ENCODE measurements around the gene MEX3D.
A peak's percentile ranks its signal among the peaks of the same experiment; 100 is the strongest.

Gene MEX3D

DNA sequence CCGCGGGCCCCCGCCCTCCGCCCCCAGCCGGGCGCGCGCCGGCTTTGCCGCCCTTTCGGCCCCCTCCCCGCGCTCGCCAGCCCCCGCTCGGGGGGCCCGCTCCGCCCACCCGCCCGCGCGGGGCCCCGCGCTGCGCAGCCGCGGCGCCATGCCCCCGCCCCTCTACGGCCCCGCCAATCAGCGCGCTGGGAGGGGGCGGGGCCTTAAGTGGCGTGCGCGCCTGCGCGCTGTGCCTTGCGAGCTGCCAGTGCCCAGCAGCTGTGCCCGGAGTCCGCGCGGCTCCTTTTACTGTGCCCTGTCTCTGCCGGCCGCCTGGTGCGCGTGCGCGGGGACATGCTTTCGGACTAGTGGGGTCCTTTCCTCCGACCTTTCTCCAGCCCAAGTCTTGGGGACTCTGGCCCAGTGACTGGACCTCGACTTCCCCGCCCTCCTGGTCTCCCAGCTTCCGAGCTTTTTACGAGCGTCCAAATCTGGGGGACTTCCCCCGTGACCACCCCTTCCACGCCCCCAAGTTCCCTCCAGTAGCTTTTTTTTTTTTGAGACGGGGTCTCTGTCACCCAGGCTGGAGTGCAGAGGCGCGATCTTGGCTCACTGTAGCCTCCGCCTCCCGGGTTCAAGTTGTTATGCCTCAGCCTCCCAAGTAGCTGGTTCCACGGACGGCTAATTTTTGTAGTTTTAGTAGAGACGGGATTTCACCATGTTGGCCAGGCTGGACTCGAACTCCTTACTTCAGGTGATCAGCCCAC lies 24.8 kb upstream of the MEX3D start, which contains the start of gene MBD3:
Gene MBD3 (minus strand): TSS at position 111 of the 746 bp plus-strand sequence. CDS start 234 bp downstream, outside the sequence.
- peak; percentile 89 for DNase-seq

DNA sequence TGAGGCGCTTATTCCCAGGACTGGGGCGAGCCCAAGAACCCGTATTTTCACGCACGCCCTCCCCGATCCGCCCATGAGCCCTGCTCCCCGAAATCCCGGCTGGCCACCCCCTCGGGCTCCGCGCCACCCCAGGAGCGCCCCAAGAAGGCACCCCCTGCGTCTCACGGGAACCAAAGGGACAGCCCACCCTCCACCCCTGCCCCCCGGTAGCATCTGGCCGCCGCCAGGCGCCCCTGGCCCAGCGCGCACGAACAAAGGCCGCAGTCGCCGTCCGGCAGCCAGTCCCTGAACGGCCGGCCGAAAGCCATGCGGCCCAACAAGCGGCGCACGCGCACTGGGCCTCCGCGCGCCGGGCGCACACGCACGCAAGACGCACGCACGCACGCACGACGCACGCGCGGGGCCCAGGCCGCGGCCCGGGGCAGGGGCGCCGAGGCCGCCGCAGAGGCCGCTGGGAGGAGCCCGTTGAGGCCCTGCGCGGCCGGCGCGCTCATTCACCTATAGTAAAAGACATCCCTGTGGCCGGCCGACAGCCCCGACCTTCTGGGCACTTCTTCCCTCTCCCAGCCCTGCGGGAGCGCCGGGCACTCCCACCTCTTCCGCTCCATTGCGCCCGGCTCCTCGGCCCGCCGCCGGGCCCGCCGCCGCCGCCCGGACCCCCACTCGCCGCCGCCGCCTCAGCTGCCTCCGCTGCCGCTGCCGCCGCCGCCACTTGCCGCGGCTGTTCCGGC lies 24.1 kb upstream of the MEX3D start:
- DNase-seq: peak; percentile 86

DNA sequence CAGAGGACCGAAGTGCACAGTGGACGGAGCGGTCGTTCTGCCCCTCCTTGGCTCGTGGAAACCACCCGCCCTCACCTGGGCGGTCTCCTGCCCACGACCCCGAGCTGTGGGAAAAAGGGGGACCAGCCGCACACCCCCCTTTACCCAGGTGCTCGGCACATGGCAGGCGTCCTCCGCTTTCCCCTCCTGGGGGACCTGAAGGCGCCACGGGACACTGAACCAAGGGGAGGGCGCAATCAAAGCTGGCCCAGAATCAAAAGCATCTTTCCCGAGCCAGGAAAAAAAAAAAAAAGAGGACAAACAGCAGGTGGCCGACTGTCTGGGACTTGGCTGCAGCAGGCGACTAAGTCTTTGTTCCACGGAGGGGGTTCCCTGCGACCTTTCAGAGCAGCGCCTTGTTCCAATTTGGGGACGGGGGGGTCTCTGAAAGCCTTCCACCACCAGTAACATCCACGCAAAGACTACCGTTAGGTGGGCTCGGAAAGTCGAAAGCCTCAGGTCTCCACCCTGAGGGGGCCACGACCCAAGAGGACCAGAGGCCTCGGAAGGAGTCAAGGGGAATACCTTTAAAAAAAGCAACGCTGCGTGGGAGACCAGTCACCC lies 23.4 kb upstream of the MEX3D start:
- peak; percentile 75 for DNase-seq

DNA sequence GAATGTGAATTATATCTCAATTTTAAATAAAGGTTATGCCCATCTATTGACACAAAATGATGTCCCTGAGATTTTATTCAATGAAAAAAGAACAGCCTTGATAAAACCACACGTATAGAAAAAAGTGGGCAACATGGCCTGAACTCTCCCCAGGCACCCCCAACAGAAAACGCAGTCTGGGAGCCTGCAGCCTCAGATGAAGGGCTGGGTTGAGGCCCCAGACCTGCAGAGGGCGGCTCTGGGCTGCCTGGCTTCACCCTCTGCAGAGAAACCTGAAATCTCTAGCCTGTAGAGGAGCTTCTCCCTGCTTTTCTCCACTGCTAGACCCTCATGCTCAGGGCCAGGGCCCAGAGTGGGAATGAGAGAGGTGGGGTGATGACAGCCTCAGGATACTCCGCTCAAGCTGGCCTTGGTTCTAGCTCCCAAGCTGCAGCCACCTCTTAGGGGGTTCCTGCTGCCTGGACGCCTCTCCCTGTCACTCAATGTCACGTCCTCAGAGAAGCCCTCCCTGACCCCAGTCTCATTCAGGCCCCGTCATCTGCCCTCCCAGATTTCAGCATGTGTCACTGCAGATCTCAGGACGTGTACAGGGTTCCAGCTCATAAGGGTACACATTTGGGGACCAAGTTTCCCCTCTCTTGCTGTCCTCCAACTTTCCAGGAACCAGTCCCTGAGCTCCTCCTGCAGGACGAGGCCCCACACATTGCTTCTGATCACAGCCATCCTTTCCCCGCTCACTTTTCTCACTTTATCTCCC lies 22.7 kb upstream of the MEX3D start:
- no peak for DNase-seq

DNA sequence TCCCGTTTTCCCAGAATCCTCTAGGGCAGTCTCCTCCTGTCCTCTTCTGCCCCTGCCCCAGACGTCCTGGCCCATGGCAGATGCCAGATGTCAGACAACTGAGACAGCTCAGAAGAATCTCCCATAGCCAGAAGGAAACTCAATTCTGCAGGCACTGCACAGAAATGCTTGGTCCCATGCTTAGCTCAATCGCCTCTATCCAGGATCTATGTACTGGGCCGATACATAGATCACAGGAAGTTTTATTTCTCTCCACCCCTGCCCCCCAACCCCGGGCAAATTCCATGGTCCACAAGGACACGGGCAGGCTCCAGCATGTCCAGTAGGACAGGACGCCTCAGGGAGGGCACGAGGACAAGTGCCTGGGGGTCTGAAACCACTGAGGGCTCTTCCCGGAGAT lies 19.7 kb upstream of the MEX3D start:
- DNase-seq: no peak

DNA sequence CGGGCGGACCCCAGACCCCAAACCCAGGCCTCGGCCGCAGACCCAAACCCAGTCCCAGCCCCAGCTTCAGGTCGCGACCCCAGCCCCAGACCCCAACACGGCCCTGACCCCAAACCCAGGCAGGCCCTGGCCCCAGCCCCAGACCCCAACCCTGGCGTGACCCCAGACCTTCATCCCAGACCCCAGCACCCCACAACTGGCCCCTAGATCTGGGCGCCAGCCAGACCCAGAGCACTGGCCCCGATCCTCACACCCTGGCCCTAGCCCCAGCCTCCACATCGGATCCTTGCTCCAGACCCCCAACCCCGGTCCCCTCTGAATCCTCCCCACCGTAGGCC lies 17.1 kb upstream of the MEX3D start:
- no peak for DNase-seq

DNA sequence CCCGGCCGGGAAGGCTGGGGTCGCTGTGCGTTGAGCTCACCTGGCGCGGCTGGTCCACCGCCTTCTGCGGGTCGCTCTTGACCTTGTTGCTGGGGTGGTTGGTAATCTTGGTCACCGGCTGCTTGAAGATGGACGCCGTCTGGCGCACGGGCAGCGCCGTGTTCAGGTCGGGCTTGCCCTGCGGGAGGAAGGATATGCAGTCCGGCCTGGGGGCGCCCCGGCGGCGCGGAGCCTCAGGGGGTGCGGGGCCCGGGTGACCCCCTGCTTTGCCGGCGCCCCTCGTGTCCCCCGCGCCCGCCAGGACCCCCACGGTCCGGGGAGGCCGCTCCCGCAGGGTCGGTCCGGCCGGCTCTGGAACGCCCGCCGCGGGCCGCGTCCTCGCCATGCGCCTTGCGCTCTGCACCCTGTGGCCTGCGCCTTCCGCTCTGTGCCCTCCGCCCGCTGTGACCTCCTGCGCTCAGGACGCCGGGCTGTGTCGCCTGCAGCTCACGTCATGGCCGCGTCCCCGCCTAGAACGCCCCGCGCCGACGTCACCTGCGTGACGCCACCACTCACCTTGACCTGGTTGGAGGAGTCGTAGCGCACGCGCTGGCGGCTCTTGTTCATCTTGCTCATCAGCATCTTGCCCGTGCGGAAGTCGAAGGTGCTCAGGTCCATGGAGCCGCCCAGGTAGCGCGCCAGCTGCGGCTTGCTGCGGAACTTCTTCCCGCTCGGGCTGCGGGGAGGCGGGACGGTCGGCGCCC lies 16.5 kb upstream of the MEX3D start:
- no peak for DNase-seq

DNA sequence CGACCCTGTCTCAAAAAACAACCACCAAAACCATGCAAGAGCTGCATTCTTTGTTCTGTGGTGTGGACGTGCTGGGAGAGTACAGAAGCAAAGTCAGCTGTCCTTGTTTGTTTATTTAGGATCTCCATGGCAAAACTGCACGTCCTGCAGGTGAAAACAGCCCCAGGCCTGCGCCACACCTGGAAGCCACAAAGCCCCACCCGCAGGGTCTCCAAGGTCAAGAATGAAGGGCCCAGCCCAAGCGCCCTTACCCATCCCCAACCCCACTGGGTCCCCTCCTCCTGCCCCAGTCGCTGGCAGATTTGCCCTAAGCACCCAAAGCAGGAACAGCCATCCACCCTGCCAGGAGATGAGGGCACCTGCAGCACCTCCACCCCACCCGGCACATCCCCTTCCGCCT lies 14.1 kb upstream of the MEX3D start:
- DNase-seq: peak; percentile 64

DNA sequence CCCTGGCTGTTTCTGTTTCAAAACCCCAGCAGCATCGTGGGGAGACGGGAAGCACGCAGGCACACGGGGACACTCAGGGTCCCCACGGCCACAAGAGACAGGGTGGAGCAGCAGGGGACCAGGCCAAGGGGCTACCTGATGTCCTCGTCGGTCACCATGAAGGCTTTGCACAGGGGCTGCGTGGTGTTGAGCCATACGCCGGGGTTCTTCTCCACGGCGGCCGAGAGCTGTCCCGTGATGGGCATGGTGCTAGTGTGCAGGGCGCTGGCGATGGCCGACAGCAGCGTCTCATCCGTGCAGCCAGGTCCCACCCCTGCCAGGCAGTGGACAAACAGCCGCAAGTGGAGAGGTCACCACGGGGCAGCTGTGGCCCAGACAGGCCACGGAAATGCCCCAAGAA lies 12.8 kb upstream of the MEX3D start:
- no peak for DNase-seq

DNA sequence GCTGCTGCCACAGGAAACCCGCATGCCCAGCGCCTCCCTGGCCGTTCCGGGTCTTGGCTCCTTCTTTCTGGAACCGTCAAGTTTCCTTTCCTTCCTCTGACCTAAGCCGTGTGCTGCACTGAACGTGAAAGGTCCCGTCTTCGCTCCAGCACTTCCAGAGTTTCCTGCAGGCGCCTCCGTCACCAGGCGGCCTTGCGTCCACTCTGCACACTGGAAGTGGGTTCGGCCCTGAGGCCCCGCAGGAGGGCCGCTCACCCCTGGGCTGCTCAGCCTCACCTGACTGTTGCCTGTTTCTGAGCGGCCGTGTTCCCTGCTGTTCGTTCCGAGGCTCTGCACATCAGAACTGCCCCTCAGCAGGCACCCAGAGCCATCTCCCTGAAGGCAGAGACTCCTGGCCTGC lies 12.3 kb upstream of the MEX3D start:
- DNase-seq: no peak

DNA sequence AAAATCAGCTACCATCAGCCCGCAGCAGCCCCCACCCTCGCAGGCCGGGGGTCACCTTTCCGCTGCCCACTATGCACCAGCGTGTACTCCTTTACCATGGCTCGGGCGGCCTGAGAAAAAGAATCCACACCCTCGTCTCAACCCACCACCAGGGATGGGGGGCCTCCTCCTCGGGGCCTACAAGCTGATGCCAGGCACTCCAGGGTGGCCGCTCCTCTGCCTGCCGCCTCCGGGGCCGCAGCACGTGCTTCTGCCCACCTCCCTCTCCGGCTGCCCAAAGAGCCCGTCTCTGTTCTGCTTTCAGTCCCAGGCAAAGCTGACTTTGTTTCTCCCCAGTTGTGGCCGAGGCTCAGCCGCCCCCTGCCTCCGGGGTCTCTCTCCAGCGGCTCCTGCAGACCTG lies 11.1 kb upstream of the MEX3D start:
- no peak for DNase-seq

DNA sequence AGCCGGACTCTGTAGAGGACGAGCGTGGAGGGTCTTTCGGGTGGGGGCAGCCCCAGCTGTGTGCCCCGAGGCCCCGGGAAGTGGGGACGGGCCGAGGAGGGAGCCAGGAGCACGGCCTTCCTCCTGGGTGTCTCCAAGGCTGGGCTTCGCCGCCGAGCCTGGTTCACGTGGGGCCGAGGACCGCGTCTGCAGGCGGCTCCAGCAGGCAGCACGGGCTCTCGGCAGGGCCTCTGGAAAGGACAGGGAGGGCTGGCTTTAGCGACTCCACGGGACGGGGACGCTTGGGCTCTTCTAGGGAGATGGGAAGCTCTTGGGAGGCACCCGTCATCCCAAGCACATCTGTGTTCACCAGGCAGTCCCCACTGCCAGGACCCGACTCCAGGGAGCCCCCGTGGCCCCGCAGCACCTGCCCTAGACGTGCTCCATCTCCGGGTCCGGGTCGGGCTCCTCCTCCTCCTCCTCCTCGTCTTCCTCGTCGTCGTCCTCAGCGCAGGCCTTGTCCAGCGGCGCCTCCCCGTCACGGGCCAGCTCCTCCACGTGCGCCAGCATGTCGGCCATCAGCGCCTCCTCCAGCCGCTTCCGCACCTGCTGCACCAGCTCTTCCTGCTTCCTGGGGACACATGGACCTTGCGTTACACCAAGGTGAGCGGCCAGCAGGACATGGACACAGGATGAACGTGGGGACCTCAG lies 9.9 kb upstream of the MEX3D start:
- DNase-seq: peak; percentile 56

DNA sequence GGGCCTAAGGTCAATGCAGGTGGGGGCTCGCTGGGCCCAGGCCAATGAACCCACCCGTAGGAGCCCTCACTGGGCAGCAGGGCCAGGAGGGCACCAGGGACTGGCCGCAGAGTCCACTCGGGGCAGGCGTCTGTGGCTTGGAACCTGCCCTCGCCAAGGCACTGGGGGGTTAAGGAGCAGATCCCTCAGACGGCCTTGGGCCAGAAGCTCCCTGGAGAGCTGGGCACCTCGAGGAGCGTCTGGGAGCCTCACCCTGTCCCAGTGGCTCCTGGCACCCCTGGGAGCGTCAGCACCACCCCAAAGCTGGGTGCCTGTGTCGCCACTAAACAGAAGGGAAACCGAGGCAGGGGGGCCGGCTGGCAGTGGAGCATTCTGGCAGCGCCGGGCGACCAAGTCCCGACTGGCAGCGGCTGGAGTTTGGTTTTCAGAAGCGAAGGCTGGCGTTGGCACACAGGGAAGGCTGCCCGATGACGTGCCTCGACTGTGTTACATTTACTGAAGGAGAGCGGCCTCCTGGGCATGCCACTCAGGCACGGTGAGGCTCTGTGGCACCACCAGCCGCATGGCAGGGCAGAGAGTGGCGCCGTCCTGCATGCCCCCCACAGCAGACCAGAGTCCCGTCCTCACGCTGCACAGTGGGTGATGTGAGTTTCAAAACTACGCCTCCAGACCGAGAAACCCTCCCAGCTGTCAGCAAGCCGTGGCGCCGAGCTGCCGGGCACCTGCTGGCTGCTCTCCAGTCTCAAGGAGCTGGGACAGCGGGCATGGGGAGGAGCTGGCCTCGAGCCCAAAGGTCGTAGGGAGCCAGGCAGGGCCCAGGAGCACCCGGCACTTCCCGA lies 9.2 kb upstream of the MEX3D start:
- peak; percentile 76 for DNase-seq

DNA sequence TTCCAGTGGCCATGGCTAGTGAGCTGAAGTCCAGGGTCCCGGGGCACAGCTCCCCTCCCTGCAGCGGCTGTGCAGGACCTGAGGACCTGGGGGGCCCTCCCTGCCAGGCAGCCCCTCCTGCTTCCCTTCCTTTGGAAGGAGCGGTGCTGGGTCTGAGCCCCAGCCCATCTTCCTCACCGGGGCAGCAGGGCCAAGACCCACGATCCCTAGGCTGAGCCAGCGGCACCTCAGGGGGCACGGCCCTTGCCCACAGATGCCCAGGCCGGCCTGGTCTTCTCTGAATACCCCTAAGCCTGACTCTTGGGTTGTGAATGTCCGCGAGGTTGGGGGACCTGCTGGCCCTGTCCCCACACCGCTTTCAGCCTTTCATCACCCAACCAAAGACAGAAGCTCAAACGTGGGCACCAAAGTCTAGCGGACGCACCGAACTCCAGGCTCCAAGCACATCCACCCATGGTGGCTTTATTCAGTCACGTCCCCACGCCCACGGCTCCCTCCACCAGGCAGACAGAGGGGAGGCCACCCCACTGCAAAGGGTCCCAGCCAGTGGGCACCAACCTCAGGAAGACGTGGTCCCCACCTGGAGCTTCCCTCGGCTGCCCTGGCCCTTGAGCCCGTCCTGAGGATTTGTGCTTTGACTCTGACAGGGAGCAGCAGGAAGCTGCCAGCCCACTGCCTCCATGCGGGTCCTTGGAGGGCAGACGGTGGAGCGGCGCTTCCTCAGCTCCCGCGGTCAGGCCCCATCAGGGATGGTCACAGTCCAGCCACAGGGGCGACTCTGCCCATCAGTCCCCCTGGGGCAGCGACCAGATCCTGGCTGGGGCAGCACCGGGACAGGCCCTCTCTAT lies 8.3 kb upstream of the MEX3D start:
- no peak for DNase-seq

DNA sequence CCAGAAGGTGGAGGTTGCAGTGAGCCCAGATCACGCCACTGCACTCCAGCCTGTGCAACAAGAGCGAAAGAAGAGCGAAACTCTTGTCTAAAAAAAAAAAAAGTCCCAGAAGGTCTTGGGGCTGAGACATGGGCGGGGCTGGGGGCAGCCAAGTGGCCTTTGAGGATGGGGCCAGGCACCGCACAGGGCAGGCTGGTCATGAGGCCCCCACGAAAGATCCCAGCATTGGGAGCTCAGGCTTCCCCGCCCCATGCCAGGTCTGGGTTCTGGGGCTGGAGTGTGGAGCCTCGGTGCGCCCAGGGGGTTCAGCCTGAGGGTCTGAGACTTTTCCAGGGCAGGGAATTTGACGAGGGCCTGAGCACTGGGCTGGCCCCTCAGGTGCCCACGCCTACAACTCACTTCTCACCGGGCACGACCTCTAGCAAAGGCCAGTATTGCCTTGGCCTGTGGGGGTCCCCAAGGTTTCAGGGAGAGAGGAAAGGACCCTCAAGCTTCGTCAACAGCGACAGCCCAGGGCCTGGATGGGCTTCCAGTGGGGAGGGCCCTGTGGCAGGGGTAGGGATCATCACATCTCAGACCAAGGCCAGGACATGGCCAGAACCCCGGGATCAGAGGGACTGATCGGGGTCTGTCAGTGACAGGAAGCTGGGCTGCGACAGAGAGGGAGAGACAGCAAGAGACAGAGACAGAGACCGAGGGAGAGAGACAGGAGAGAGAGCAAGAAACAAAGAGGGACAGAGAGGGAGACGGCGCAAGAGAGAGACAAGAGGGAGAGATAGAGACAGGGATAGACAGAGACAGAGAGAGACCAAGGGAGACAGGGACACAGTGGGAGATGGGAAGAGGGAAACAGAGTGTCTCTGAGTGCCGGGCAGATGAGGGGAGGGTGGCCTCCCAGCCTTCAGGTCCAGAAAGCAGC lies 7.5 kb upstream of the MEX3D start:
- DNase-seq: no peak

DNA sequence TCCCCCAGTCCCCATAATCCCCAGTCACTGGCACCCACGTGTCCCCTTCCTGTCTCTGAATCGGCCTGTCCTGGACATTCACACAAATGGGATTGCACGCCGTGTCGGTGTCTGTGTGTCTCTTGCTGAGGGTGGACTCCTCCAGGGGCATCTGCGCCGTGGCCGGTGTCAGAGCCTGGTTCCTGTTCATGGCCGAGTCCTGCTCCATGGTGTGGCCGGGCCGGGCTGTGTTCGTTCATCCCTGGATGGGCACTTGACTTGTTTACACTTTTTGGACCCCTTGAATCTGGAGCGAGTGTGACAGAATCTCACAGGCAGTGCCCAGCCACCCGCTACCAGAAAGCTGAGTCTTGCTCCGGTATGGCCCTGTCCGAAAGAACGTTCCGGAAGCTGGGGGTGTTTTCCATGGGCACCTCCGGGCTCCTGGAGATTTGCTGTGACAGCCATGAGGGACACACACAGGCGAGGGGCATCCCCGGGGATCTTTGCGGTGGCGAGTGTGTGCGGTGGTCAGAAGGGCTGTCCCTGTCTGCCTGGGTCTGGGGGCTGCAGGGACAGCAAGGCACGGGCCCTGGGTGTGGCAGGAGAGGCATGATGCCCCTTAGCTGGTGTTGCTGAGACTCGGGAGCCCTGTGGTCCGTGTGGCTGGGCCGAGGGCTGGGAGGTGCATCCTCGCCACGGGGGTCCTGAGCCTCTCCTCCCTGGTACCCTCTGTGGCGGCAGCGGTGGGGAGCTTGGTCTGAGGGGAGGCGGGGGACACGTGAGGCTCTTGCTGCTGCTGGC lies 6.4 kb upstream of the MEX3D start:
- no peak for DNase-seq

DNA sequence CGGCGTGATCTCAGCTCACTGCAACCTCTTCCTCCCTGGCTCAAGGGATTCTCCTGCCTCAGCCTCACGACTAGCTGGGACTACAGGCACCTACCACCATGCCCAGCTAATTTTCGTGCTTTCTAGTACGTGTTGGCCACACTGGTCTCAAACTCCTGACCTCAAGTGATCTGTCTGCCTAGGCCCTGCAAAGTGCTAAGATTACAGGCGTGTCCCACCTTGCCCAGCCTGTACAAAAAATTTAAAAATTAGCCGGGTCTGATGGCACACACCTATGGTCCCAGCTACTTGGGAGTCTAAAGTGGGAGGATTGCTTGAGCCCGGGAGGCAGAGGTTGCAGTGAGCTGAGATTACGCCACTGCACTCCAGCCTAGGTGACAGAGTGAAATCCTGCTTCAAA lies 4.7 kb upstream of the MEX3D start:
- DNase-seq: no peak

DNA sequence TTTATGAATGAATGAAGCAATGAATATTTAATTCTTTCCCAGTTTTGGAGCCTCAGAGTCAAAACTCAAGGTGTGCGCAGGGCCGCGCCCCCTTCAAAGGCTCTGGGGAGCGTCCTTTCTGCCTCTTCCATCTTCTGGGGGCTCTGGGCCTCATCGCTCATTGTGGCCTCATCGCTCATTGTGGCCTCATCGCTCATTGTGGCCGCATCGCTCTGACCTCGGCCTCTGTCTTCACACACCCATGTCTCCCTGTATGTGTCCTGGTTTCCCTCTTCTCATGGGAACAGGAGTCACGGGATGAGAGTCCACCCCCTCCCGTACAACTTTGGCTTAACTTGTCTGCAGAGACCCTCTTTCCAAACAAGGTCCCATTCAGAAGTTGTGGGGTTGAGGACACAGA lies 3.2 kb upstream of the MEX3D start:
- DNase-seq: no peak
